ENCODE results near the gene CYP2W1. TPM values are rescaled to one million over a fixed set of nuclear protein-coding genes. Genes with fewer than 3 reads are reported as not detected.

CYP2W1 gene
- total RNA-seq, 4 donors from 2014 or later = not detected

- no peak for TF ChIP-seq CTCF (IDR thresholded peaks at IDR 0.05; ENCODE audit: low read depth)
Measured at GRCh38 chr7:974172-974571, 8.8 kb upstream of the CYP2W1 start.

GRCh38 chr7:974820-975681 lies 7.9 kb upstream of the CYP2W1 start, which contains the start of gene COX19:
TSS of gene COX19 (minus strand) at chr7:975549. CDS start at chr7:975509, 40 bp downstream.
- TF ChIP-seq CTCF (IDR thresholded peaks at IDR 0.05; ENCODE audit: low read depth) = no peak

- no peak for TF ChIP-seq CTCF (IDR thresholded peaks at IDR 0.05; ENCODE audit: low read depth)
Measured at GRCh38 chr7:975702-976473, 7.1 kb upstream of the CYP2W1 start.

GRCh38 chr7:976901-977325 lies 6.1 kb upstream of the CYP2W1 start:
- no peak for TF ChIP-seq CTCF (IDR thresholded peaks at IDR 0.05; ENCODE audit: low read depth)

- TF ChIP-seq CTCF (IDR thresholded peaks at IDR 0.05; ENCODE audit: low read depth) = no peak
Measured at GRCh38 chr7:977326-978048, 5.5 kb upstream of the CYP2W1 start.

- no peak for TF ChIP-seq CTCF (IDR thresholded peaks at IDR 0.05; ENCODE audit: low read depth)
Measured at GRCh38 chr7:978049-978346, 5.0 kb upstream of the CYP2W1 start.

All from subcutaneous adipose tissue (tissue), 4 donors.